LNCAP (cell line): Measurements from ENCODE around the gene HINT3.

ENCODE experiments used
- TF ChIP-seq, protein P1 (sequence below): fragments of 450-650 bp; IDR thresholded peaks from 2 replicates; pipeline ENCODE4 v1.5.1; 2017; ENCODE audit warnings: mild to moderate bottlenecking

Gene HINT3

DNA sequence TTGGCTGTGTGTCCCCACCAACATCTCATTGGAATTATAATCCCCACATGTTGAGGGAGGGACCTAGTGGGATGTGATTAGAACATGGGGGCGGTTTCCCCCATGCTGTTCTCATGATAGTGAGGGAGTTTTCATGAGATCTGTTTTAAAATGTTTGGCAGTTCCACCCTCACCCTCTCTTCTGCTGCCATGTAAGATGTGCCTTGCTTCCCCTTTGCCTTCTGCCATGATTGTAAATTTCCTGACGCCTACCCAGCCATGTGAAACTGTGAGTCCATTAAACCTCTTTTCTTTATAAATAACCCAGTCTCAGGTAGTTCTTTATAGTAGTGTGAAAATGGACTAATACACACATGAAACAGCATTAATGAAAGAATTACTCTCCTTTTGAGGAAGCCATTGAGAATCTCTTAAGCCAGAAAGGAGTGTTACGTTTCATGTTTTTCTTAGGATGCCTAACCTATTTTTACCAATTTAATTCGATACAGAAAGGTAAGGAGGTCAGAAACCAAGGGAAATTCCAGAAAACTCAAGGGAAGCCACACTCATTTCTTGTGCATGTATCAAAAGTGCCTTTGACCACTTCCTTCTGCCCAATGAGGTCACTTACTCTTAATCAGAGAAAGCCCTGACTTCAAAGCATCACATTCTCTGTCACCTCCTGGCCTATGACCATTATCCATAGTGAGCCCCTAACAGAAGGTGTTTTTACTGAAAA, 24.7 kb upstream of the HINT3 start:
- TF ChIP-seq, protein P1, sequence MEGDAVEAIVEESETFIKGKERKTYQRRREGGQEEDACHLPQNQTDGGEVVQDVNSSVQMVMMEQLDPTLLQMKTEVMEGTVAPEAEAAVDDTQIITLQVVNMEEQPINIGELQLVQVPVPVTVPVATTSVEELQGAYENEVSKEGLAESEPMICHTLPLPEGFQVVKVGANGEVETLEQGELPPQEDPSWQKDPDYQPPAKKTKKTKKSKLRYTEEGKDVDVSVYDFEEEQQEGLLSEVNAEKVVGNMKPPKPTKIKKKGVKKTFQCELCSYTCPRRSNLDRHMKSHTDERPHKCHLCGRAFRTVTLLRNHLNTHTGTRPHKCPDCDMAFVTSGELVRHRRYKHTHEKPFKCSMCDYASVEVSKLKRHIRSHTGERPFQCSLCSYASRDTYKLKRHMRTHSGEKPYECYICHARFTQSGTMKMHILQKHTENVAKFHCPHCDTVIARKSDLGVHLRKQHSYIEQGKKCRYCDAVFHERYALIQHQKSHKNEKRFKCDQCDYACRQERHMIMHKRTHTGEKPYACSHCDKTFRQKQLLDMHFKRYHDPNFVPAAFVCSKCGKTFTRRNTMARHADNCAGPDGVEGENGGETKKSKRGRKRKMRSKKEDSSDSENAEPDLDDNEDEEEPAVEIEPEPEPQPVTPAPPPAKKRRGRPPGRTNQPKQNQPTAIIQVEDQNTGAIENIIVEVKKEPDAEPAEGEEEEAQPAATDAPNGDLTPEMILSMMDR: no peak

DNA sequence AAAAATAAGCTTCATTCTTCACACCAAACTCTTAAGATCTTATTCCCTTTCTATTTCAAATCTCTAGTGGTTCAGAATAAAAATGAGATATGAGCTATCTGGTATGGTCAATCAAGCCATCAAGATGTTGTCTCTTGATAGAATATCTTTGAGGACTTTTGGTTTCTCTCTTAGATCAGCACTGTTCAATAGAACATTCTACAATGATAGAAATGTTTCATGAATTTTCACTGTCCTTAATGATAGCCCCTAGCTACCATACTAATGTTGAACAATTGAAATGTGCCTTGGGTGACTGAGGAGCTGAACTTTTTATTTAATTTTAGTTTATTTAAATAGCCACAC, 24.1 kb upstream of the HINT3 start:
- TF ChIP-seq, protein P1: no peak

DNA sequence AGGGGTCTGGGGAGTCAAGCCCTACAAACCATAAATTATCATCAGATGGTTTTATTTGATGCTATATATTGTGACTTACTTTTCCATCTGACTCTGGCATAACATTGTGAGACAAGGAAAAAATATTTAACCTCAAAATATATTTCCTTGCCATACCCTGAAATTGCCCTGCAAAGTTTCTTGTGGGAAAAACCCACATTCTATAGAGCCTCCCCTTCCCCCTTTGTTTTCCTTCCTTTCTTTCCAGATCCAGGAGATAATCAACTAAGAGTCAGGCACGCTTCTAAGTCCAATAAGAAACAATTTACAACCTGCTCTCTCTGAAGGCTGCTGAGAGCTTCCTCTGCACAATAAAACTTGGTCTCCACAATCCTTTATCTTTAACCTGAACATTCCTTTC, 17.5 kb upstream of the HINT3 start:
- TF ChIP-seq, protein P1: no peak

DNA sequence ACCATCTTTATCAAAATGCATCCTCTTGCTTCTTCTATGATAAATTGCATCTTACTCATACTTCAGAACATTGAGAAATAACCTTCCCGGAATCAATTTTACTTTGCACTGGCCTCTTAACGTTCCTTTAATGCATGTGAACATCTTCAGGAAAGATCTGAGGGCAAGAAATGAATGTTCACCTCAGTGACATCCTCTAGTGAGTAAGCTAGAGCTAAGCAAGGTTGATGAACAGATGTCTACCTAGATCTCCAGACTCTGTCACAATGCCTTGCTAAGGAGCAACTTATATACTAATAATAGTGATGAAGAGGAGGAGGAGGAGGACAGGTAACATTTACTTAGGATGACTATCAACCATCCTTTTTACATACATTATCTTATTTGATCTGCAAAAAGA, 16.8 kb upstream of the HINT3 start:
- TF ChIP-seq, protein P1: no peak

DNA sequence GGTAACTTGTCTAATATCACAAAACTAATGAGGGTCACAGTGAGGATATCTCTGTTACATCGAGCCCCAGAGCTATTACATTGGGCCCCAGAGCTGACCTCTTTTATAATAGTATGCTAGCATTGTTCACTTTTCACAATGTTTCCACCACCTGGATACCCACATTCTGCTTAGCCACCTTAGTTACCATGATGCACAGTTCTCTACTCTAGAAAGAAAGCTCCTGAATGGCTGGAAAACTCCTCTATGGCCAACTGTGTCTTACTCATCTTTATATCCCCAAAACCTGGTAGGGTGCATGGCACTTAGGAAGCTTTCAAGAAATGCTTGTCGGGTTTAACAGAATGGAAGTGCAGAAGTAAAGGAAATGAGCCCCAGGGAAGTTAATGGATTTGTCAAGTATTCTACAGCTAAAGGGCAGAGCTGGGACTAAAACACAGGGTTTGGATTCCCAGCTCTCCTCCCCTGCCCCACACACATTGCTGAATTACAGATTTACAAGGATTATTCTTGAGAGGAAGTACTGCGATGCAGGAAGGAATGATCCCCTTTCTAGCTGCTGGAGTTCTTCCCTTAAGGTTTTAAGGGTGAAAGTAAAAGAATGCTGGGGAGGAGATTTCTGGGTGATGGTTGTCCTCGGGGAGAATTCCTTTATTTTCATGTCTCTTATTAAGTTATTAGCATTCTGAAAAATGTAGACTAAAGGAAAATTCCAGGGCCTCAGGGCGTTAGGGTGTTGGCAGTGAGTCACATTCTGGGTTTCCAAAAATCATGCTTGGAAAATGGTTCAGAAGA, 16.1 kb upstream of the HINT3 start:
- TF ChIP-seq, protein P1: no peak

DNA sequence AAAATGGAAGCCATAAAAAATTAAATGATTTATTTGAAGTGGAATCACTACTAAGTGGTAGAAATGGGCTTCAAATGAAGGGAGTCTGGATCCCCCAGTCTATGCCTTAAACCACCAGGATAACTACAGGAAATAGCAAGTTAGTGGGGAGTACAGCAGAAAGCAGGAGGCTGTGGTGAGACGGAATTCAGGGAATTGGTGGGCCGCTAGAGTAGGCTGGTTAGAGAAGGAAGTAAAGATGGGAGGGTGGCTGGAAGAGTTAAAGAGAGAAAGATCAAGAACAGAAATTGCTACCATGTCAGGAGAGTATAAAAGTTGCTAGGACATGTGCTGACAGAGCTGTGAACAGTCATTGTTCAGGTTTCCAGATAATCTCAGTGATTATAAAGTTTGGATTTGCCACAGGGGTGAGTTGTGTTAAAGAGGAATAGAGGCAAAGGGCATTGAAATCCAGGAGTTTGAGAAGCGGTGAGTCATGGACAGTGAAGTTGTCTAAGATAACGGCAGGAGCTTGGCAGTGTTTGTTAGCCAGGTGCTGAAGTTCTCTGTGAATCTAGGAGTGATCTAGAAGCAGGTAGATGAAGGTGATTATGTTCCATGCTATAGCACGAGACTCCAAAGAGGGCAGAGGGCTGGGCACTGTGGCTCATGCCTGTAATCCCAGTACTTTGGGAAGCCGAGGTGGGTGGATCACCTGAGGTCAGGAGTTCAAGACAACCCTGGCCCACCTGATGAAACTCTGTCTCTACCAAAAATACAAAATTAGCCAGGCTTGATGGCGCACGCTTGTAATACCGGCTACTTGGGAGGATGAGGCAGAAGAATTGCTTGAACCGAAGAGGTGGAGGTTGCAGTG, 13.7 kb upstream of the HINT3 start:
- TF ChIP-seq, protein P1: no peak
